NCI-H2171 (cell line): ENCODE data around the gene FOXL2.

ENCODE experiments used
- DNase-seq: peaks from one replicate; lab custom pipeline; 2025; lab: John Stamatoyannopoulos, UW

FOXL2 gene

DNA sequence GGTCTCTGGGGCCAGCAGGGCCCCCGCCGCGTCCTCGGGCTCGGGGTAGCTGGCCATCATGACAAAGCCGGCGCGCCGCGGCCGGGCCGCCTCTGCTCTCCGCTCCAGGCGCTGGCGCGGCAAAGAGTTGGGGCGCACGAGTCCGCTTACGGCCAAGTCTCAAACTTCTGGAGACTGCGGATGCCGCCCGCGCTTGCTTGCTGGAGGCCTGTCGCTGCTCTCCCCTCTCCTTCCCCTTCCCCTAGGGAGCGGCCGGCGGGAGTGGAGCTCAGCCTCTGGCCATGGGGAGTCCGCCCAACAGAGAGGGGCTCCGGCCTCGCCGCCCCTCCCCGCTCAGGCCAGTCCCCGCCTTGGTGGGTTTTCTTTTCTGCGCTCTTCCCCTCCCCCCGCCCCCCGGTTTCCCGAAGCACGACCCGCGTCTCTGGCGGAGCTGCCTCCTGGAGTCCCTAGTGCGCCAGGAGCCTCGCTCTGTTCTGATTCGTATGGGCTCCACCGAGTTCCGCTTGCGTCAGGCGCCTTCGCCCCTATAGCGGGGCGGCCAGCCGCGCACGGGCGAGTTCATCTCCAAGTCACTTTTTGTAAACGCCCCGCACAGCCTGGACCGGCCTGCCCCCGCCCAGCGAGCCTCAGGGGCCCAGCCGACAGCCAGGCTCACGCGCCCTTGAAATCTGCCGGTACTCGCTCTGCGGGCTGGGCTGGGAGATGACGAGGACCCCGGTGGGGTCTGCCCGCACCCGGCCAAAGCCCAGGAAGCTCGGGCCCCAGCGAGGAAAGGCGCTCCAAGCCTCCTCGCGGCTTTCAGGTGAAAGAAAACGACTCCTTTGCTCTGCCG is at the start of gene FOXL2, which contains the start of gene FOXL2NB:
Gene FOXL2 (minus strand): TSS at position 475 of the 832 bp plus-strand sequence. CDS start 415 bp downstream, at position 60.
Gene FOXL2NB (plus strand): TSS at position 555 of the 832 bp plus-strand sequence. CDS start 148 bp downstream, at position 703.
- no peak for DNase-seq

DNA sequence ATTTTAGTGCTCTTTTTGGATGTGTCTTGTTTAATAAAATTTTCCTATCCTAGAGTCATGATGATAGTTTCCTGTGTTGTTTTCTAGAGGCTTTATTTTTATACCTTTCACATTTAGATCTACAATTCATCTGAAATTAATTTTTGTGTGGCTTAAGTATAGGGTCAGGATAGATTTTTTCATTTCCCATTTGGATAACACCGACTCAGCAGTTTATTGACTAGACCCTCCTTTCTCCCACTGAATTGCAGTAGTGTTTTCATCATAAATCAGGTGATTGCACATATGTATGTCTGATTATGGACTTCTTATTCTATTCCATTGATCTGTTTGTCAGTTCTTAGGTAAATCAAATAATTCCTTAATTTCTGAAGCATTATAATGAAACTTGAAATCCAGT is 48.8 kb upstream of the FOXL2 start:
- DNase-seq, result no peak

DNA sequence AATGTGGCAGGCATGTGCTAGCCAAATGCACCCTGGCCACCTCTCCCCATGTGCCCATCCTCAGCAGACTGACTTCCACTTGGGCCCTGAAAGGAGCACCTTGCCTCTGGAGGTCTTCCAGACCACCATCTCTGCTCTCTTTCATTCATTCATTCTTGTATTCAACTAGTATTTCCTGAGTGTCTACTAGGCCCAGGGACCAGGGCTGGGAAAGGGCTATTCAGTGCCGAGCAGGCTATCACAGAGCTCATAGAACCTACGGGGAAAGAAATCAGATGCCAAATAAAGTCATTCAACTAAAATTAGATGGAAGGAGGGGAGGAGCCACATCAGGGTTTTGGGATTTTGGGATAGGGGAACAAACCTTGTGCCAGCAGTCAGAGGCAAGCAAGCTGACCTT is 40.2 kb upstream of the FOXL2 start:
- no peak for DNase-seq

GRCh38 chr3:138985932-138986331 is 39.0 kb upstream of the FOXL2 start:
- DNase-seq, result no peak

DNA sequence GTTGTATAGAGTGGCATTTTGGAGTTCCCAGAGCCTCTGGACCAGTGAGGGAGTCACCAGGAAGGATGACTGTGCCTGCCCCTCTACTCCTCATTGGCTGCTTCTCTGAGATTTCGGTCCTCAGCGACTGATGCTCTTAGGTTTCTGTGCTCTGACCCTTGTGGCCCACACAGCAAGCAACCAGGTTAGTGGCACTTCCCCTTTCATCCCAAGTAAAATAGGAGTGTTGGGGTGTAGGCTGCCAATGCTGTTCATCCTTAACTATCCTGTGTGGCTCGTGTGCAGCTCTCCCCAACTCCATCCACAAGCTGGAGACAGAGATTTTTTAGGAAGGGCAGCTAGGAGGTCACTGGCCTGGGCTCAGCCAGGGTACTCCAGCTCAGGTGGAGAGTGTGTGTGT is 37.9 kb upstream of the FOXL2 start:
- DNase-seq, result no peak

DNA sequence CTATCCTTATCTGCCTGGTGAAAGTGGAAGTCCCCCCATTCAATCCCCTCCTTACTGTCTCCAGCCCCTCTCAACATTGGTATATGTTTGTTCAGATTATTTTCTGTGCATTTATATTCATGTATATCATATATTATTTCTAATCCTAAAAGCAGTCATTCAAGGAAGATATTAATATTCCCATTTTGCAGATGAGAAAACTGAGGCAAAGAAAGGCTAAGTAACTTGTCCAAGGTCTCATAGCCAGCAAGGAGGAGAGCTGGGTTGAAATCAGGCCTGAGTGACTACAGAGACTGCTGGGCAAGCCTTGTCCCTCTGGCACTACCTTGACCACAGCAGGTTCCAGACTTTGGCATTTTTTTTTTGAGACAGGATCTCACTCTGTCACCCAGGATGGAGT is 29.1 kb upstream of the FOXL2 start:
- no peak for DNase-seq

GRCh38 chr3:138975351-138975750 is 28.4 kb upstream of the FOXL2 start:
- no peak for DNase-seq

- DNase-seq, result no peak
Measured at GRCh38 chr3:138974462-138974861, 27.5 kb upstream of the FOXL2 start.

GRCh38 chr3:138972941-138973340 is 26.0 kb upstream of the FOXL2 start:
- DNase-seq, result no peak

DNA sequence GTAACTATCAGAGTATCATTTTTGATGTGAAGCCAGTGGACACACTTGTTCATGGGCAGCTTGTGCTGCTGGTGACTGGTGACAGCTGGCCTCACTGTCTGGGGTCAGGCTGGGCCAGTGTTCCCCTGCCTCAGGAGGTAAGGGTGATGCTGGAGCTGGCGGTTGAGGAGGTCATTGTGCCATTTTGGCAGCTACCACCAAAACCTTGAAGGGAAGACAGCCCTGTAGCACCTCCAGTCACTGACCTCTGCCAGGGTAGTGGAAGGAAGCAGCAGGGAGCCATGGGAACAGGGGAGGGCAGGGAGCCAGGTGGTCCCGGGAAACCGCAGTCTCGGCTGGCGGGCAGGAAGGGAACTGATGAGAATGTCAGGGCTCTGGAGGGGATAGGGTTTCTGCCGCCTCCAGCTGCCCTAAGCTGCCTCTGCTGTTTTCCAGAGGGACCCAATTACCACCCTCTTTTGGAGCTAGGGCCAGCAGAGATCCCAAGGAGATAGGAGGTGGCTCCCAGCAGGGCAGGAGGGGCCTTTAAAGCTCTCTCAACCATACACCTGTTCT is 24.9 kb upstream of the FOXL2 start:
- peak; percentile 43 for DNase-seq

- no peak for DNase-seq
Measured at GRCh38 chr3:138964923-138965322, 18.0 kb upstream of the FOXL2 start.

- no peak for DNase-seq
Measured at GRCh38 chr3:138964264-138964663, 17.3 kb upstream of the FOXL2 start.

GRCh38 chr3:138962854-138963560 is 16.1 kb upstream of the FOXL2 start:
- DNase-seq, result no peak

- DNase-seq, result no peak
Measured at GRCh38 chr3:138960417-138960852, 13.5 kb upstream of the FOXL2 start.

- DNase-seq, result no peak
Measured at GRCh38 chr3:138950701-138951100, 3.8 kb upstream of the FOXL2 start.

GRCh38 chr3:138950006-138950644 is 3.2 kb upstream of the FOXL2 start:
- peak; percentile 21 for DNase-seq

DNA sequence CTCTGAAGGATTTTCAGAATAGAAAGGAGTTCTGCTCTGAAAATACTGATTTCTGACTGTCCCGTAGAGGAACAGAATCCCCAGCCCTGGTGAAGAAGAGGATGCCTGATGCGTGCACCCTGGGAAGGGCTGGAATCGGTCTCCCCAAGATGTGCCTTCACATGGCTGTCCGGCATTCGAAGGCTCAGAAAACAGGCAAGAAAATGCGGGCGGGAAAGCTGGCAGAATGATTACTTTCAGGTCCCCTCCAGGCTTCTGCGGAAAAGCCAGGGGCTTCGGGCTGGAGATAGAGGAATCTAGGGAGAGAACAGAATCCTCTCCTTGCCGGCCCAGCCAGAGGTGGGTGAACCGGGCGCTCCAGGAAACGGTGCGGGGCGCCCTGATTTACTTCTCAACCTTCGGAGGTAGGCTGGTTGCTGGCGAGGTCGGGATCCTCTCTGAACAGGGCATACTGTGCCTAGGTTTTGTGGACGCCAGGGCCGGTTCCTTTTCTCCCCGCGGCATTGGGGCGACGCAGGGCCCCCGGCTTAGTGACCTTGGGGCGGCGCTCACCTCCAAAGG is 2.6 kb upstream of the FOXL2 start:
- no peak for DNase-seq

DNA sequence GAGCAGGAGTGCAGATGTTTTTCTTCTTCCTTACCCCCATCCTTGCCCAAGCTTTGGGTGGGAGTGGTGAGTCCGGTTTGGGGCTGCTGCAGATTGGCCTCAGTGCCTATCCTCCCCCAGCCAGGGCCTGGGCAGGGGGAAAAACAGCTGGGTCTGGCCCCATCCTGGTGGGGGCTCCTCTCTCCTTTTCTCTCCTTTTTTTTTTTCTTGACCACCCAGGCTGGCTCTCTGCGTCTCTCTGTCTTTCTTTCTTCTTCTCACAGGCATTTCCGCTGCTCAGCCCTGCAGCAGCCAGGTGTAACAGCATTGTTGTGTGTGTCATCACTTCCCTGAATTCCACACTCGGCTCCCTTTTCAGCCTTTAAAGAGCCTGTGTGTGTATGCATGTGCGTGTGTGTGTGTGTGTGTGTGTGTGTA is 2.1 kb upstream of the FOXL2 start:
- no peak for DNase-seq

- no peak for DNase-seq
Measured at GRCh38 chr3:138948371-138949001, 1.5 kb upstream of the FOXL2 start.

GRCh38 chr3:138947495-138948121 is 671 bp upstream of the FOXL2 start:
- DNase-seq, result no peak
